Measurements from ENCODE around the gene MTHFD1L. TPM values are rescaled to one million over a fixed set of nuclear protein-coding genes. Genes with fewer than 3 reads are reported as not detected.
A peak's percentile ranks its signal among the peaks of the same experiment; 100 is the strongest.

The MTHFD1L gene
- polyA plus RNA-seq, 3 donors = 0.25 to 1.3 (median 0.39) TPM

DNA sequence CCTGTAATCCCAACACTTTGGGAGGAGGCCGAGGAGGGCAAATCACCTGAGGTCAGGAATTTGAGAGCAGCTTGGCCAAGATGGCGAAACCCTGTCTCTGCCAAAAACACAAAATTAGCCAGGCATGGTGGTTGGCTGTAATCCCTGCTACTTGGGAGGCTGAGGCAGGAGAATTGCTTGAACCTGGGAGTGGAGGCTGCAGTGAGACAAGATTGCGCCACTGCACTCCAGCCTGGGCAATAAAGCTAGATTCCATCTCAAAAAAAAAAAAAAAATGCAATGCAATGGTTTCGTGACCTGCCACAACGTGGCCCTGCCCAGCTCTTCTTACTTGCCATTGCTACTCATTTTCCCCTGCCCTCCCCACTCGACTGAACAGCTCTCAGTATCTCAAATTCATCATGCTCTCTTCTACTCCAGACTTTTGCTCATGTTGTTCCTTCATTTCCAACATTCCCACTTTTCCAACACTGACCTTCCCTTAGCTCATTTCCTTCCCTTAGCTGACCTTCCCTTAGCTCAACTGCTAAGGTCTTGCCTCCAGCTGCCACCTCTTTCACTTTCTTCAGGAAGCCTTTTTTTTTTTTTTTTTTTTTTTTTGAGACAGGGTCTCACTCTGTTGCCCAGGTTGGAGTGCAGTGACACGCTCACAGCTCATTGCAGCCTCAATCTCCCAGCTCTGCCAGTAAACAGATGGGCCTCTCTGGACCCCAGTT is 2.1 kb upstream of the MTHFD1L start:
- no peaks in the 10 kb centered on the region for H3K79me2 ChIP-seq (ENCODE audit: insufficient read depth, low read length)
- Mint-ChIP-seq H3K4me1 (peaks cover 24% of the 10 kb centered on the region), H3K9me3 (peaks cover 0 to 5% (median 0%) of the 10 kb centered on the region in 7 donors), H3K27ac (peak overlapping the region in 1 of 7 donors; percentile 7), H3K27me3 (ENCODE audit: low read depth in 3 of 3) (peaks cover 3 to 28% (median 21%) of the 10 kb centered on the region in 3 donors), H3K4me3 (no peak overlapping the region), H3K36me3 (no peaks in the 10 kb centered on the region)
- no peaks in the 10 kb centered on the region for H4K20me1 ChIP-seq (ENCODE audit: insufficient read depth, low read length)
- WGBS (ENCODE audit: insufficient coverage) = 80% methylated on average over 4 of the region's 7 CpGs
- H3K4me2 ChIP-seq (replicated peaks; ENCODE audit: extremely low read depth, low read length, poor library complexity, severe bottlenecking) = no peak overlapping the region
- H3K9ac ChIP-seq (ENCODE audit: insufficient read depth, low read length, poor library complexity, severe bottlenecking) = no peak overlapping the region
- no peak overlapping the region for H3K27ac ChIP-seq (ENCODE audit: low read depth in 1 of 2, low read length in 2 of 2)
- DNase-seq = no peak
- no peaks in the 10 kb centered on the region for H3K27me3 ChIP-seq (ENCODE audit: control insufficient read depth in 2 of 2, insufficient read depth in 2 of 2, low read length in 2 of 2)
- no peaks in the 10 kb centered on the region for H3K9me3 ChIP-seq (replicated peaks in 1 of 2; ENCODE audit: control insufficient read depth in 1 of 2, insufficient read depth in 1 of 2, low read length in 2 of 2)
- no peak overlapping the region for H2AFZ ChIP-seq (ENCODE audit: insufficient read depth, low read depth, low read length, poor library complexity, severe bottlenecking)
- intact Hi-C loops (cut with micrococcal nuclease) = no loop called here
- no peak for TF ChIP-seq CTCF (IDR thresholded peaks at IDR 0.05)
- peaks cover 20 to 32% of the 10 kb centered on the region in 2 donors for H3K4me1 ChIP-seq (ENCODE audit: control insufficient read depth in 1 of 2, insufficient read depth in 2 of 2, low read length in 2 of 2)
- H3K36me3 ChIP-seq (replicated peaks in 1 of 2; ENCODE audit: control insufficient read depth in 1 of 2, insufficient read depth in 2 of 2, low read length in 2 of 2) = no peaks in the 10 kb centered on the region
- no peak overlapping the region for H3K4me3 ChIP-seq (replicated peaks in 1 of 3; ENCODE audit: low read depth in 2 of 3, low read length in 3 of 3)

- Mint-ChIP-seq H3K9me3 (peaks cover 0 to 5% (median 0%) of the 10 kb centered on the region in 7 donors), H3K27me3 (ENCODE audit: low read depth in 3 of 3) (peaks cover 5 to 30% (median 21%) of the 10 kb centered on the region in 3 donors), H3K4me1 (peaks cover 24% of the 10 kb centered on the region), H3K36me3 (no peaks in the 10 kb centered on the region), H3K4me3 (peak overlapping the region; percentile 76), H3K27ac (peak overlapping the region in 2 of 7 donors; percentile 13 to 46)
- intact Hi-C loops (cut with micrococcal nuclease) = no loop called here
- H4K20me1 ChIP-seq (ENCODE audit: insufficient read depth, low read length) = no peaks in the 10 kb centered on the region
- H3K36me3 ChIP-seq (replicated peaks in 1 of 2; ENCODE audit: control insufficient read depth in 1 of 2, insufficient read depth in 2 of 2, low read length in 2 of 2) = no peaks in the 10 kb centered on the region
- no peak overlapping the region for H3K27ac ChIP-seq (ENCODE audit: low read depth in 1 of 2, low read length in 2 of 2)
- no peak for TF ChIP-seq CTCF (IDR thresholded peaks at IDR 0.05)
- H3K79me2 ChIP-seq (ENCODE audit: insufficient read depth, low read length) = no peaks in the 10 kb centered on the region
- peaks cover 20 to 32% of the 10 kb centered on the region in 2 donors for H3K4me1 ChIP-seq (ENCODE audit: control insufficient read depth in 1 of 2, insufficient read depth in 2 of 2, low read length in 2 of 2)
- WGBS (ENCODE audit: insufficient coverage) = no CpG with 5 or more reads among the region's 5 CpGs
- H3K4me3 ChIP-seq (replicated peaks in 1 of 3; ENCODE audit: low read depth in 2 of 3, low read length in 3 of 3) = peak overlapping the region; percentile 30 to 77 (median 37)
- no peaks in the 10 kb centered on the region for H3K27me3 ChIP-seq (ENCODE audit: control insufficient read depth in 2 of 2, insufficient read depth in 2 of 2, low read length in 2 of 2)
- H3K4me2 ChIP-seq (replicated peaks; ENCODE audit: extremely low read depth, low read length, poor library complexity, severe bottlenecking) = peak overlapping the region; percentile 95
- no peaks in the 10 kb centered on the region for H3K9me3 ChIP-seq (replicated peaks in 1 of 2; ENCODE audit: control insufficient read depth in 1 of 2, insufficient read depth in 1 of 2, low read length in 2 of 2)
- peak overlapping the region; percentile 30 for H3K9ac ChIP-seq (ENCODE audit: insufficient read depth, low read length, poor library complexity, severe bottlenecking)
- peak overlapping the region; percentile 78 for H2AFZ ChIP-seq (ENCODE audit: insufficient read depth, low read depth, low read length, poor library complexity, severe bottlenecking)
- no peak for DNase-seq
Observed at GRCh38 chr6:150865043-150865405, 478 bp upstream of the MTHFD1L start.

Measured in CD14-positive monocyte (primary cell).